Measurements from ENCODE around the gene C20orf204.
A peak's percentile ranks its signal among the peaks of the same experiment; 100 is the strongest.

The C20orf204 gene

DNA sequence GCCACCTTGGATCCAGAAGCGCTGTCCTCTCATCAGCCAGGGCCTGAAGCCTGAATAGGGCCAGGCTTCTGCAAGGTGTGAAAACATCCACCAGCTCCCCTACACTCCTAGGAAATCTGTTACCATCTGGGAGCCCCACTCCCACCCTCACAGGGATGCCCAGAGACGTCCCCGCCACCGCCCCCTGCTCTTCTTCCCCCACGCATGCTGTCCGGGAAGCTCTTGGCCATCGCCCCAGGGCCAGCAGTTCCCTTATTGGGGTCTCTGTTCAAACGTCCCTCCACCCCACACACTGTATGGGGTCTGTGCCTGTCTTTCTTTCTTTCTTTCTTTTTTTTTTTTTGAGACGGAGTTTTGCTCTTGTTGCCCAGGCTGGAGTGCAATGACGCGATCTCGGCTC is 39.6 kb downstream of the C20orf204 start:
- DNase-seq (ENCODE audit: low read depth): no peak
- TF ChIP-seq, protein P1, sequence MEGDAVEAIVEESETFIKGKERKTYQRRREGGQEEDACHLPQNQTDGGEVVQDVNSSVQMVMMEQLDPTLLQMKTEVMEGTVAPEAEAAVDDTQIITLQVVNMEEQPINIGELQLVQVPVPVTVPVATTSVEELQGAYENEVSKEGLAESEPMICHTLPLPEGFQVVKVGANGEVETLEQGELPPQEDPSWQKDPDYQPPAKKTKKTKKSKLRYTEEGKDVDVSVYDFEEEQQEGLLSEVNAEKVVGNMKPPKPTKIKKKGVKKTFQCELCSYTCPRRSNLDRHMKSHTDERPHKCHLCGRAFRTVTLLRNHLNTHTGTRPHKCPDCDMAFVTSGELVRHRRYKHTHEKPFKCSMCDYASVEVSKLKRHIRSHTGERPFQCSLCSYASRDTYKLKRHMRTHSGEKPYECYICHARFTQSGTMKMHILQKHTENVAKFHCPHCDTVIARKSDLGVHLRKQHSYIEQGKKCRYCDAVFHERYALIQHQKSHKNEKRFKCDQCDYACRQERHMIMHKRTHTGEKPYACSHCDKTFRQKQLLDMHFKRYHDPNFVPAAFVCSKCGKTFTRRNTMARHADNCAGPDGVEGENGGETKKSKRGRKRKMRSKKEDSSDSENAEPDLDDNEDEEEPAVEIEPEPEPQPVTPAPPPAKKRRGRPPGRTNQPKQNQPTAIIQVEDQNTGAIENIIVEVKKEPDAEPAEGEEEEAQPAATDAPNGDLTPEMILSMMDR (IDR thresholded peaks at IDR 0.05; ENCODE audit: low read depth, low read length, missing control alignments): no peak
- H3K4me3 ChIP-seq (ENCODE audit: low read depth, low read length): no peak overlapping the region

GRCh38 chr20:64076061-64076997 is 40.3 kb downstream of the C20orf204 start:
- peak overlapping the region; percentile 92 for H3K4me3 ChIP-seq (ENCODE audit: low read depth, low read length)
- TF ChIP-seq, protein P1 (IDR thresholded peaks at IDR 0.05; ENCODE audit: low read depth, low read length, missing control alignments): no peak
- DNase-seq (ENCODE audit: low read depth): no peak

DNA sequence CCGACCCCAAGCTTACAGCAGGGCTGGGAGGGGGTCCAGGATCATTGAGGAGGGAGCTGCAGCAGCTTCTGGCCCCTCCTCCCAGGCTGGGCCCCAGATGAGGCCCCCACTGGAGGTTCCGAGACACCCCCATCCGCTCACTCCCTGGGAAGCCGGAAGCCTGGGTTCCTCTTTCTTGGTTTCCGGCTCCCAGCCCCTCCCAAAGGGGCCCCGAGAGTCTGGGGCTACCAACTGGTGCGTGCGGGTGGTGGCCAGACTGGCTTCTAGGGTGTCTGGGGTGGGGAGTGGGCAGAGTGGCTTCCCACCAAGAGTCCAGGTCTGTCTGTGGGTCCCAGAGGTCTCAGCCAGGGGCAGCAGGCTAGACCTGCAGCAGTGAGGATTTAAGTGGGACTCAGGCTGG is 41.1 kb downstream of the C20orf204 start:
- H3K4me3 ChIP-seq (ENCODE audit: low read depth, low read length): peak overlapping the region; percentile 92
- TF ChIP-seq, protein P1 (IDR thresholded peaks at IDR 0.05; ENCODE audit: low read depth, low read length, missing control alignments): no peak
- DNase-seq (ENCODE audit: low read depth): no peak

DNA sequence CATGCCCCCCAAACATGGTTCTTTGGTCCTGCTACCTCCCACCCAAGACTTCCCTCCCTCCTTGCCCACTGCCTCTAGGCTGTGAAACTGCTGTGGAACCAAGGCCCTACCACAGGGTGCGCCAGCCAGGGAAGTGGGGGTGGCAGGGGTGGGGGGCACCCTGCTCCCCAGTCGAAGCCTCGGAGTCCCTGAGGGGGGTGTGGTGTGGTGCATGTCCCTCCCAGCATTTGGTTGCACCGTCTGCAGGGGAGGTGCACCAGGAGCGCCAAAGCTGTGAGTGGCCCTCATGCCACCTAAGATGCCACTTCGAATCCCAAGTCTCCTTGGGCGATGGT is 41.5 kb downstream of the C20orf204 start:
- TF ChIP-seq, protein P1 (IDR thresholded peaks at IDR 0.05; ENCODE audit: low read depth, low read length, missing control alignments): peak; percentile 3
- peak overlapping the region; percentile 92 for H3K4me3 ChIP-seq (ENCODE audit: low read depth, low read length)
- DNase-seq (ENCODE audit: low read depth): no peak

GRCh38 chr20:64077876-64078551 is 42.0 kb downstream of the C20orf204 start:
- H3K4me3 ChIP-seq (ENCODE audit: low read depth, low read length): peak overlapping the region; percentile 92
- TF ChIP-seq, protein P1 (IDR thresholded peaks at IDR 0.05; ENCODE audit: low read depth, low read length, missing control alignments): no peak
- no peak for DNase-seq (ENCODE audit: low read depth)

- H3K4me3 ChIP-seq (ENCODE audit: low read depth, low read length): peak overlapping the region; percentile 92
- DNase-seq (ENCODE audit: low read depth): no peak
- TF ChIP-seq, protein P1 (IDR thresholded peaks at IDR 0.05; ENCODE audit: low read depth, low read length, missing control alignments): no peak
Observed at GRCh38 chr20:64078934-64079272, 42.9 kb downstream of the C20orf204 start.
